NOMO-1 treated with DMSO at 0.1 percent for 48 hours (cell line): ENCODE results near the gene ITIH4.

Source experiments
- DNase-seq: peaks from one replicate; lab custom pipeline; 2025; ENCODE audit not compliant: unreplicated experiment; lab: John Stamatoyannopoulos, UW

ITIH4 gene

GRCh38 chr3:52805270-52806039 is 25.0 kb downstream of the ITIH4 start:
- no peak for DNase-seq

- no peak for DNase-seq
These were observed 28.6 kb downstream of the ITIH4 start for GRCh38 chr3:52801839-52802238.

- DNase-seq: no peak
These were observed 30.4 kb downstream of the ITIH4 start for GRCh38 chr3:52800079-52800478.

- no peak for DNase-seq
These were observed 31.4 kb downstream of the ITIH4 start for GRCh38 chr3:52798978-52799476.

- DNase-seq: no peak
These were observed 32.0 kb downstream of the ITIH4 start for GRCh38 chr3:52798376-52798977.

- DNase-seq: no peak
These were observed 34.1 kb downstream of the ITIH4 start for GRCh38 chr3:52796411-52796810.

GRCh38 chr3:52795298-52795900 is 35.1 kb downstream of the ITIH4 start:
- no peak for DNase-seq

GRCh38 chr3:52794612-52795099 is 35.8 kb downstream of the ITIH4 start, which contains the start of gene ITIH3:
TSS of gene ITIH3 (plus strand) at chr3:52794796. CDS start at chr3:52794804, 8 bp downstream.
- no peak for DNase-seq

GRCh38 chr3:52793702-52794611 is 36.5 kb downstream of the ITIH4 start:
- no peak for DNase-seq

GRCh38 chr3:52792961-52793695 is 37.3 kb downstream of the ITIH4 start:
- DNase-seq: no peak

- no peak for DNase-seq
These were observed 38.1 kb downstream of the ITIH4 start for GRCh38 chr3:52792413-52792812.

- no peak for DNase-seq
These were observed 38.5 kb downstream of the ITIH4 start for GRCh38 chr3:52791928-52792327.

GRCh38 chr3:52791366-52791765 is 39.1 kb downstream of the ITIH4 start:
- no peak for DNase-seq

- no peak for DNase-seq
These were observed 39.7 kb downstream of the ITIH4 start for GRCh38 chr3:52790741-52791140.

GRCh38 chr3:52790337-52790736 is 40.1 kb downstream of the ITIH4 start:
- DNase-seq: no peak

- no peak for DNase-seq
These were observed 40.8 kb downstream of the ITIH4 start for GRCh38 chr3:52789746-52790040.

- no peak for DNase-seq
These were observed 41.4 kb downstream of the ITIH4 start for GRCh38 chr3:52788890-52789745.

- DNase-seq: no peak
These were observed 42.5 kb downstream of the ITIH4 start for GRCh38 chr3:52787672-52788625.
